H1 (cell line): ENCODE data around the gene MPPE1. TPM values are rescaled to one million over a fixed set of nuclear protein-coding genes. Genes with fewer than 3 reads are reported as not detected.

ENCODE experiments used
- CTCF ChIA-PET: fragments of 300-600 bp; sonication (Branson Sonifier 250); formaldehyde crosslinking; loops from one replicate; lab custom pipeline; 2021; ENCODE audit not compliant: partially characterized antibody; lab: Charles Lee
- POLR2A ChIA-PET: fragments of 300-600 bp; sonication (Branson Sonifier 250); formaldehyde crosslinking; loops from one replicate; lab custom pipeline; 2021; ENCODE audit warnings: inconsistent platforms; ENCODE audit not compliant: partially characterized antibody; lab: Charles Lee
- DNase-seq, 2 experiments: peaks; one replicate each; pipeline versions ENCODE4 v3.0.0 to v3.0.0-alpha.2; 2010 to 2022; ENCODE audit warnings: low spot score in 2 of 2, low read depth in 1 of 2, mixed read lengths in 1 of 2
- FAIRE-seq: peaks from 2 replicates; lab custom pipeline; 2011; peaks lifted over from hg19 to GRCh38; lab: Jason Lieb, UNC
- H2AFZ ChIP-seq: 2 replicates; pipeline ENCODE4 v1.8.1; 2012; ENCODE audit warnings: low read length, inconsistent platforms
- H2AK5ac ChIP-seq: 2 replicates; pipeline ENCODE4 v1.6.1; 2013; ENCODE audit warnings: low read depth, low read length
- H2BK120ac ChIP-seq: replicated peaks from 2 replicates; pipeline ENCODE3; 2013; ENCODE audit warnings: low read depth, low read length, inconsistent platforms
- H2BK12ac ChIP-seq: 2 replicates; pipeline ENCODE4 v1.6.1; 2013; ENCODE audit warnings: low read depth, low read length
- H2BK15ac ChIP-seq: 2 replicates; pipeline ENCODE4 v1.6.1; 2013; ENCODE audit warnings: low read length
- H2BK20ac ChIP-seq: 2 replicates; pipeline ENCODE4 v1.6.1; 2013; ENCODE audit warnings: low read length
- H2BK5ac ChIP-seq: 2 replicates; pipeline ENCODE4 v1.6.1; 2013; ENCODE audit warnings: low read depth, low read length
- H3K14ac ChIP-seq: 2 replicates; pipeline ENCODE4 v1.6.1; 2013; ENCODE audit warnings: inconsistent platforms; ENCODE audit not compliant: insufficient read length
- H3K18ac ChIP-seq: 2 replicates; pipeline ENCODE4 v1.6.1; 2013; ENCODE audit warnings: low read length; ENCODE audit errors: extremely low read depth
- H3K23ac ChIP-seq: 2 replicates; pipeline ENCODE4 v1.6.1; 2013; ENCODE audit warnings: inconsistent platforms; ENCODE audit not compliant: insufficient read length
- H3K23me2 ChIP-seq: 2 replicates; pipeline ENCODE4 v1.6.1; 2013; ENCODE audit warnings: low read depth, low read length
- H3K27ac ChIP-seq: 2 replicates; pipeline ENCODE4 v1.6.1; 2011; ENCODE audit warnings: low read depth, low read length, inconsistent platforms
- H3K27me3 ChIP-seq, 4 experiments: replicated peaks in 1 of 4; 1 replicate in 1 of 4; 2 replicates in 3 of 4; pipeline versions ENCODE4 v1.6.1 to v1.8.1; 2011 to 2013; ENCODE audit warnings: low read length in 3 of 4, mild to moderate bottlenecking in 3 of 4, inconsistent platforms in 2 of 4, mixed read lengths in 2 of 4, moderate library complexity in 1 of 4; ENCODE audit not compliant: control insufficient read depth in 3 of 4, insufficient read depth in 3 of 4; ENCODE audit errors: extremely low read depth in 1 of 4
- H3K36me3 ChIP-seq, 4 experiments: 2 replicates each; pipeline versions ENCODE4 v1.6.1 to v1.8.1; 2011 to 2013; ENCODE audit warnings: mild to moderate bottlenecking in 4 of 4, low read length in 3 of 4, moderate library complexity in 2 of 4, control low read depth in 1 of 4, inconsistent platforms in 1 of 4; ENCODE audit not compliant: insufficient read depth in 4 of 4, control insufficient read depth in 2 of 4
- H3K4ac ChIP-seq: replicated peaks from 2 replicates; pipeline ENCODE3; 2013; ENCODE audit warnings: low read length, low read depth, mixed read lengths, inconsistent platforms; ENCODE audit not compliant: insufficient read length
- H3K4me1 ChIP-seq, 4 experiments: replicated peaks in 1 of 4; 1 replicate in 1 of 4; 2 replicates in 3 of 4; pipeline versions ENCODE4 v1.6.1 to v1.8.1; 2011 to 2013; ENCODE audit warnings: low read length in 3 of 4, inconsistent platforms in 2 of 4, mixed read lengths in 1 of 4; ENCODE audit not compliant: insufficient read depth in 4 of 4, control insufficient read depth in 3 of 4
- H3K4me2 ChIP-seq, 2 experiments: 2 replicates each; pipeline versions ENCODE4 v1.6.1 to v1.8.1; 2011 to 2013; ENCODE audit warnings: low read depth in 2 of 2, low read length in 2 of 2, control low read depth in 1 of 2, inconsistent platforms in 1 of 2, mild to moderate bottlenecking in 1 of 2; ENCODE audit not compliant: insufficient read depth in 1 of 2
- H3K4me3 ChIP-seq, 4 experiments: fragments of 200-600, 300-600 bp in 1 of 4; sonication (generic), shearing (Covaris generic), sonication (Bioruptor Twin) in 1 of 4; 2 replicates each; pipeline versions ENCODE4 v1.5.1 to v1.8.1; 2011 to 2016; ENCODE audit warnings: low read length in 4 of 4, low read depth in 3 of 4, control low read depth in 2 of 4, inconsistent platforms in 2 of 4, mild to moderate bottlenecking in 2 of 4, mixed read lengths in 1 of 4, moderate library complexity in 1 of 4; ENCODE audit not compliant: insufficient read depth in 2 of 4; ENCODE audit errors: extremely low read depth in 1 of 4
- H3K56ac ChIP-seq: replicated peaks from 2 replicates; pipeline ENCODE3; 2013; ENCODE audit warnings: low read depth, mild to moderate bottlenecking, mixed read lengths, low read length, inconsistent platforms; ENCODE audit not compliant: insufficient read length
- H3K79me1 ChIP-seq: 2 replicates; pipeline ENCODE4 v1.6.1; 2013; ENCODE audit warnings: low read depth, low read length, control low read depth
- H3K79me2 ChIP-seq, 2 experiments: 2 replicates each; pipeline versions ENCODE4 v1.6.1 to v1.8.1; 2012 to 2013; ENCODE audit warnings: low read length in 2 of 2, mild to moderate bottlenecking in 2 of 2, inconsistent platforms in 1 of 2; ENCODE audit not compliant: insufficient read depth in 2 of 2, control insufficient read depth in 1 of 2
- H3K9ac ChIP-seq, 4 experiments: replicated peaks in 1 of 4; 1 replicate in 1 of 4; 2 replicates in 3 of 4; pipeline versions ENCODE4 v1.6.1 to v1.8.1; 2011 to 2013; ENCODE audit warnings: low read depth in 3 of 4, low read length in 3 of 4, control low read depth in 2 of 4, mild to moderate bottlenecking in 2 of 4, moderate library complexity in 2 of 4, inconsistent platforms in 1 of 4; ENCODE audit errors: extremely low read depth in 1 of 4
- H3K9me3 ChIP-seq, 2 experiments: 2 replicates each; pipeline versions ENCODE4 v1.6.1 to v1.8.1; 2012 to 2013; ENCODE audit warnings: mild to moderate bottlenecking in 2 of 2, moderate library complexity in 2 of 2, control low read depth in 1 of 2, inconsistent platforms in 1 of 2, low read depth in 1 of 2, low read length in 1 of 2, mixed read lengths in 1 of 2; ENCODE audit not compliant: insufficient read depth in 2 of 2
- H4K20me1 ChIP-seq, 2 experiments: replicated peaks in 1 of 2; 2 replicates each; pipeline versions ENCODE3 to v1.8.1; 2011 to 2013; ENCODE audit warnings: inconsistent platforms in 2 of 2, low read length in 2 of 2, mild to moderate bottlenecking in 1 of 2; ENCODE audit not compliant: insufficient read depth in 2 of 2, control insufficient read depth in 1 of 2
- H4K5ac ChIP-seq: 2 replicates; pipeline ENCODE4 v1.6.1; 2013; ENCODE audit warnings: low read length, low read depth, mixed read lengths, inconsistent platforms; ENCODE audit not compliant: insufficient read length
- H4K8ac ChIP-seq: 2 replicates; pipeline ENCODE4 v1.8.0; 2013; ENCODE audit warnings: mild to moderate bottlenecking, moderate library complexity, low read length, inconsistent platforms; ENCODE audit not compliant: insufficient read depth; ENCODE audit errors: extremely low read depth
- H4K91ac ChIP-seq: replicated peaks from 2 replicates; pipeline ENCODE3; 2013; ENCODE audit warnings: low read length, mixed read lengths, inconsistent platforms; ENCODE audit not compliant: insufficient read length
- ASH2L ChIP-seq: fragments of 200-600, 300-600 bp; sonication (generic); IDR thresholded peaks from one replicate; pipeline ENCODE4 v1.7.1; 2017; ENCODE audit warnings: low read length
- BACH1 ChIP-seq: IDR thresholded peaks from 2 replicates; pipeline ENCODE4 v1.6.1; 2012; ENCODE audit warnings: low read length, improper control_type of control experiment
- BCL11A ChIP-seq, 2 experiments: IDR thresholded peaks; one replicate each; pipeline ENCODE4 v1.6.1; 2011; ENCODE audit warnings: low read depth in 2 of 2, low read length in 2 of 2, mild to moderate bottlenecking in 2 of 2
- CBX5 ChIP-seq: fragments of 300-800, 300-1000 bp; sonication (generic); IDR thresholded peaks from 2 replicates; pipeline ENCODE4 v1.7.1; 2016; ENCODE audit warnings: antibody characterized with exemption, low read length, low read depth
- CEBPB ChIP-seq: IDR thresholded peaks from 2 replicates; pipeline ENCODE4 v1.6.1; 2012; ENCODE audit warnings: low read depth, low read length
- CTBP2 ChIP-seq: IDR thresholded peaks from 2 replicates; pipeline ENCODE4 v1.7.0; 2011; ENCODE audit warnings: borderline replicate concordance, mild to moderate bottlenecking, moderate library complexity, mixed read lengths, low read length; ENCODE audit not compliant: insufficient read depth, insufficient read length
- FOSL1 ChIP-seq: IDR thresholded peaks from 2 replicates; pipeline ENCODE4 v1.6.1; 2011; ENCODE audit warnings: mild to moderate bottlenecking, low read depth, low read length, moderate library complexity; ENCODE audit not compliant: insufficient read depth
- HDAC6 ChIP-seq: IDR thresholded peaks from one replicate; pipeline ENCODE4 v1.7.1; 2012; ENCODE audit warnings: low read depth, mild to moderate bottlenecking, inconsistent platforms, low read length, moderate library complexity
- KDM4A ChIP-seq: IDR thresholded peaks from one replicate; pipeline ENCODE4 v1.7.1; 2012; ENCODE audit warnings: low read depth, mild to moderate bottlenecking, moderate library complexity, low read length, inconsistent platforms; ENCODE audit not compliant: severe bottlenecking
- NRF1 ChIP-seq: IDR thresholded peaks from 2 replicates; pipeline ENCODE4 v1.6.1; 2011; ENCODE audit warnings: mild to moderate bottlenecking, low read depth, low read length, improper control_type of control experiment
- PHF8 ChIP-seq: fragments of 200-600 bp; sonication (generic); conservative IDR thresholded peaks from 2 replicates; pipeline ENCODE4 v1.7.1; 2012; ENCODE audit warnings: low read depth, mild to moderate bottlenecking, inconsistent platforms, low read length, moderate library complexity
- SP1 ChIP-seq: IDR thresholded peaks from 2 replicates; pipeline ENCODE4 v1.6.1; 2011; ENCODE audit warnings: low read depth, low read length
- TAF7 ChIP-seq: optimal IDR thresholded peaks from 2 replicates; pipeline ENCODE3; 2011; ENCODE audit warnings: low read depth, mild to moderate bottlenecking, inconsistent platforms, low read length, moderate library complexity, borderline replicate concordance
- TEAD4 ChIP-seq: IDR thresholded peaks from 2 replicates; pipeline ENCODE4 v1.6.1; 2012; ENCODE audit warnings: low read depth, low read length, inconsistent platforms, mixed read lengths
- WGBS, 2 experiments: shearing (Covaris generic) in 1 of 2; methylation state at CpG; one replicate each; pipeline versions ENCODE4 v1.1.6 to v1.1.7; 2013 to 2015; ENCODE audit warnings: low lambda C conversion rate in 2 of 2, mixed read lengths in 2 of 2, inconsistent platforms in 1 of 2, low coverage in 1 of 2, missing lambda C conversion rate in 1 of 2; ENCODE audit not compliant: insufficient replicate concordance in 2 of 2, insufficient coverage in 1 of 2, insufficient read length in 1 of 2; ENCODE audit errors: extremely low coverage in 1 of 2, missing lambda C conversion rate in 1 of 2; 5-methylcytosine and 5-hydroxymethylcytosine counted together
- polyA plus RNA-seq, 7 experiments: library from polyadenylated mRNA; depleted of rRNA in 3 of 7; stranded (reverse) in 5 of 7; unstranded in 2 of 7; fragments of >200 nt in 5 of 7; fragments of 200-250 nt in 2 of 7; gene quantifications; 1 replicate in 5 of 7; 2 replicates in 1 of 7; 4 replicates in 1 of 7; pipeline versions ENCODE4 v1.2.1 to v1.2.3, GENCODE V29; 2011 to 2013; ENCODE audit warnings: missing spikeins in 2 of 7, mixed read lengths in 2 of 7
- total RNA-seq: library from RNA; stranded (reverse); fragmentation: NEBNext Ultra II Directional; extraction: Animal tissue kit (Norgen Biotek cat#: 25700); gene quantifications from 2 replicates; pipeline ENCODE4 v1.2.1, GENCODE V29; 2021

The MPPE1 gene
- total and polyA plus RNA-seq, 2 of the 8 experiments (the other 6 are each of a cell fraction or from before 2014, with no cell fraction given): 13.7 to 20.9 TPM

GRCh38 chr18:11889284-11889683 is 18.8 kb downstream of the MPPE1 start:
- Histone ChIP-seq H2BK5ac (no peak overlapping the region), H3K23me2 (no peaks in the 10 kb centered on the region), H2BK15ac (no peak overlapping the region), H3K4me2 (no peak overlapping the region), H3K9ac (no peak overlapping the region), H2BK120ac (no peak overlapping the region), H3K4me3 (no peak overlapping the region), H2AK5ac (no peak overlapping the region), H3K23ac (no peak overlapping the region), H3K14ac (no peak overlapping the region), H3K79me1 (no peaks in the 10 kb centered on the region), H3K18ac (no peak overlapping the region), H2BK12ac (no peak overlapping the region), H2AFZ (no peak overlapping the region), H3K56ac (no peak overlapping the region), H4K8ac (no peak overlapping the region), H4K5ac (no peak overlapping the region), H4K20me1 (peaks cover 0 to 4% of the 10 kb centered on the region in 2 experiments), H3K79me2 (no peaks in the 10 kb centered on the region), H3K27ac (no peak overlapping the region), H3K4ac (no peak overlapping the region), H3K27me3 (no peaks in the 10 kb centered on the region), H2BK20ac (no peak overlapping the region), H3K4me1 (peaks cover 0 to 4% (median 1%) of the 10 kb centered on the region in 4 experiments; a peak in 2 of 7 replicates), H4K91ac (no peak overlapping the region), H3K36me3 (peaks cover 0 to 11% (median 4%) of the 10 kb centered on the region in 4 experiments; a peak in 4 of 8 replicates), H3K9me3 (no peaks in the 10 kb centered on the region)
- POLR2A ChIA-PET: interaction anchor here (0.7 kb wide), 1 partner anchor 149 kb away, joined by 3 read pairs; no protein-coding TSS in a partner anchor
- CTCF ChIA-PET: interaction anchor here (1.2 to 1.7 kb wide), 4 partner anchors 9 to 148 kb away, joined by 3 to 5 read pairs (median 4); no protein-coding TSS in a partner anchor
- DNase-seq (no peak), FAIRE-seq (no peak)
- 90% methylated on average over 5 of the region's 5 CpGs; no CpG with 5 or more reads in 1 of the 2 experiments for WGBS, 2 experiments
- TF ChIP-seq CEBPB: no peak
- no peak for TF ChIP-seq FOSL1
- no peak for TF ChIP-seq ASH2L
- TF ChIP-seq CTBP2: no peak
- TF ChIP-seq BACH1: no peak
- no peak for TF ChIP-seq BCL11A (IDR thresholded peaks at IDR 0.05; ENCODE audit: low read depth in 2 of 2, low read length in 2 of 2)
- TF ChIP-seq TEAD4: no peak
- TF ChIP-seq SP1: no peak
- no peak for TF ChIP-seq NRF1
- no peak for TF ChIP-seq PHF8
- no peak for TF ChIP-seq KDM4A
- TF ChIP-seq HDAC6: no peak
- no peak for TF ChIP-seq TAF7
- no peak for TF ChIP-seq CBX5
